SK-N-SH (cell line): ENCODE data around the gene KIAA0040. TPM values are rescaled to one million over a fixed set of nuclear protein-coding genes. Genes with fewer than 3 reads are reported as not detected.
A peak's percentile ranks its signal among the peaks of the same experiment; 100 is the strongest.

ENCODE experiments used
- CTCF ChIA-PET: fragments of 300-600, 350-600 bp; formaldehyde crosslinking; extraction: SDS; loops from one replicate; lab custom pipeline; 2021; lab: Yijun Ruan, JAX
- POLR2A ChIA-PET: fragments of 350-600 bp; sonication (Branson Sonifier 250); formaldehyde crosslinking; extraction: SDS; loops from one replicate; lab custom pipeline; 2020; ENCODE audit warnings: antibody characterized with exemption, inconsistent platforms; lab: Yijun Ruan, JAX
- DNase-seq: peaks from one replicate; pipeline ENCODE4 v3.0.0; 2012
- H2AFZ ChIP-seq: fragments of 200-600 bp; sonication (generic); 2 replicates; pipeline ENCODE4 v1.8.1; 2016; ENCODE audit warnings: antibody characterized with exemption, mild to moderate bottlenecking, low read depth
- H3F3A ChIP-seq: fragments of 200-600 bp; sonication (generic); replicated peaks from 2 replicates; pipeline ENCODE3; 2016; ENCODE audit warnings: antibody characterized with exemption, mild to moderate bottlenecking; ENCODE audit not compliant: insufficient read depth
- H3K27ac ChIP-seq, 2 experiments: fragments of 200-500 bp in 1 of 2; fragments of 200-600 bp in 1 of 2; sonication (Bioruptor generic) in 1 of 2; sonication (generic), shearing (Covaris generic) in 1 of 2; 2 replicates each; pipeline versions ENCODE4 v1.5.1 to v1.6.1; 2014 to 2016; ENCODE audit warnings: low read depth in 2 of 2, inconsistent platforms in 1 of 2, low read length in 1 of 2, mild to moderate bottlenecking in 1 of 2, mixed read lengths in 1 of 2
- H3K27me3 ChIP-seq: fragments of 200-600 bp; sonication (generic), shearing (Covaris generic); 2 replicates; pipeline ENCODE4 v1.6.1; 2016; ENCODE audit warnings: mixed run types; ENCODE audit not compliant: insufficient read depth
- H3K36me3 ChIP-seq, 2 experiments: fragments of 200-500 bp in 1 of 2; fragments of 200-600 bp in 1 of 2; sonication (Bioruptor generic) in 1 of 2; sonication (generic) in 1 of 2; replicated peaks in 1 of 2; 2 replicates each; pipeline versions ENCODE3 to v1.5.1; 2014 to 2016; ENCODE audit warnings: low read length in 1 of 2, mild to moderate bottlenecking in 1 of 2; ENCODE audit not compliant: insufficient read depth in 2 of 2, control insufficient read depth in 1 of 2
- H3K4me1 ChIP-seq, 2 experiments: fragments of 200-500 bp in 1 of 2; fragments of 200-600 bp in 1 of 2; sonication (Bioruptor generic) in 1 of 2; sonication (generic), shearing (Covaris generic) in 1 of 2; 2 replicates each; pipeline versions ENCODE4 v1.5.1 to v1.6.1; 2014 to 2016; ENCODE audit warnings: low read depth in 1 of 2, low read length in 1 of 2, mixed run types in 1 of 2; ENCODE audit not compliant: insufficient read depth in 2 of 2, control insufficient read depth in 1 of 2
- H3K4me2 ChIP-seq: fragments of 200-600 bp; sonication (generic), shearing (Covaris generic); 2 replicates; pipeline ENCODE4 v1.6.1; 2017; ENCODE audit warnings: mixed run types
- H3K4me3 ChIP-seq, 2 experiments: fragments of 200-500 bp in 1 of 2; fragments of 200-600 bp in 1 of 2; sonication (Bioruptor generic) in 1 of 2; sonication (generic), shearing (Covaris generic) in 1 of 2; 2 replicates each; pipeline versions ENCODE4 v1.5.1 to v1.8.1; 2014 to 2016; ENCODE audit warnings: low read depth in 2 of 2, inconsistent platforms in 1 of 2, low read length in 1 of 2, mild to moderate bottlenecking in 1 of 2, mixed read lengths in 1 of 2, moderate library complexity in 1 of 2
- H3K79me2 ChIP-seq: fragments of 200-600 bp; sonication (generic); 2 replicates; pipeline ENCODE4 v1.8.1; 2017; ENCODE audit warnings: mild to moderate bottlenecking; ENCODE audit not compliant: insufficient read depth
- H3K9ac ChIP-seq: fragments of 200-600 bp; sonication (generic); 2 replicates; pipeline ENCODE4 v1.6.1; 2017; ENCODE audit warnings: mixed run types
- H3K9me2 ChIP-seq: fragments of 200-600 bp; sonication (generic); 2 replicates; pipeline ENCODE4 v1.6.1; 2017; ENCODE audit warnings: mixed run types
- H3K9me3 ChIP-seq: fragments of 200-600 bp; sonication (generic); 2 replicates; pipeline ENCODE4 v1.6.1; 2017; ENCODE audit warnings: mixed run types, mild to moderate bottlenecking, moderate library complexity
- H4K20me1 ChIP-seq: fragments of 200-600 bp; sonication (generic); 2 replicates; pipeline ENCODE4 v1.6.1; 2017; ENCODE audit warnings: mild to moderate bottlenecking, mixed run types; ENCODE audit not compliant: insufficient read depth
- CHD2 ChIP-seq: fragments of 150-350 bp; IDR thresholded peaks from 2 replicates; pipeline ENCODE4 v1.6.1; 2018; ENCODE audit warnings: low read length; ENCODE audit not compliant: partially characterized antibody
- ELF1 ChIP-seq: IDR thresholded peaks from 2 replicates; pipeline ENCODE4 v1.4.0; 2012
- FOSL2 ChIP-seq: IDR thresholded peaks from 2 replicates; pipeline ENCODE4 v1.4.0; 2012; ENCODE audit warnings: low read depth, mild to moderate bottlenecking, moderate library complexity, borderline replicate concordance
- FOXM1 ChIP-seq: IDR thresholded peaks from 2 replicates; pipeline ENCODE4 v1.4.0; 2012; ENCODE audit warnings: low read depth, mild to moderate bottlenecking
- GABPA ChIP-seq: IDR thresholded peaks from 2 replicates; pipeline ENCODE4 v1.4.0; 2012; ENCODE audit warnings: low read depth, mild to moderate bottlenecking
- GATA2 ChIP-seq: sonication (generic); formaldehyde crosslinking; IDR thresholded peaks from 2 replicates; pipeline ENCODE4 v1.5.0; 2020; ENCODE audit warnings: mild to moderate bottlenecking, missing genetic modification reagents
- IRF3 ChIP-seq: fragments of 150-350 bp; IDR thresholded peaks from 2 replicates; pipeline ENCODE4 v1.6.1; 2016; ENCODE audit warnings: mild to moderate bottlenecking, low read depth, low read length
- RAD21 ChIP-seq: IDR thresholded peaks from 2 replicates; pipeline ENCODE4 v1.6.1; 2012; ENCODE audit warnings: mild to moderate bottlenecking, low read length
- SMC3 ChIP-seq: IDR thresholded peaks from 2 replicates; pipeline ENCODE4 v1.6.1; 2012; ENCODE audit warnings: low read depth, low read length, improper control_type of control experiment
- TAF1 ChIP-seq: IDR thresholded peaks from 2 replicates; pipeline ENCODE4 v1.6.1; 2012; ENCODE audit warnings: low read depth, mild to moderate bottlenecking, low read length, moderate library complexity, borderline replicate concordance
- TCF12 ChIP-seq: IDR thresholded peaks from 2 replicates; pipeline ENCODE4 v1.4.0; 2012
- USF1 ChIP-seq: IDR thresholded peaks from 2 replicates; pipeline ENCODE4 v1.4.0; 2012; ENCODE audit warnings: low read depth, borderline replicate concordance
- WGBS: methylation state at CpG from one replicate; pipeline ENCODE4 v1.1.6; 2017; ENCODE audit warnings: low lambda C conversion rate; 5-methylcytosine and 5-hydroxymethylcytosine counted together
- polyA plus RNA-seq, 3 experiments: library from polyadenylated mRNA; depleted of rRNA; stranded (reverse); fragments of >200 nt; gene quantifications; 2 replicates each; pipeline ENCODE4 v1.2.3, GENCODE V29; 2012
- TF ChIP-seq, protein P1 (sequence below): fragments of 200-600 bp; sonication (generic); IDR thresholded peaks from 2 replicates; pipeline ENCODE4 v1.6.1; 2017; ENCODE audit warnings: antibody characterized with exemption, mild to moderate bottlenecking, moderate library complexity

KIAA0040 gene
- polyA plus RNA-seq, 1 of the 3 experiments (the other 2 are of a cell fraction): 0.08 TPM

DNA sequence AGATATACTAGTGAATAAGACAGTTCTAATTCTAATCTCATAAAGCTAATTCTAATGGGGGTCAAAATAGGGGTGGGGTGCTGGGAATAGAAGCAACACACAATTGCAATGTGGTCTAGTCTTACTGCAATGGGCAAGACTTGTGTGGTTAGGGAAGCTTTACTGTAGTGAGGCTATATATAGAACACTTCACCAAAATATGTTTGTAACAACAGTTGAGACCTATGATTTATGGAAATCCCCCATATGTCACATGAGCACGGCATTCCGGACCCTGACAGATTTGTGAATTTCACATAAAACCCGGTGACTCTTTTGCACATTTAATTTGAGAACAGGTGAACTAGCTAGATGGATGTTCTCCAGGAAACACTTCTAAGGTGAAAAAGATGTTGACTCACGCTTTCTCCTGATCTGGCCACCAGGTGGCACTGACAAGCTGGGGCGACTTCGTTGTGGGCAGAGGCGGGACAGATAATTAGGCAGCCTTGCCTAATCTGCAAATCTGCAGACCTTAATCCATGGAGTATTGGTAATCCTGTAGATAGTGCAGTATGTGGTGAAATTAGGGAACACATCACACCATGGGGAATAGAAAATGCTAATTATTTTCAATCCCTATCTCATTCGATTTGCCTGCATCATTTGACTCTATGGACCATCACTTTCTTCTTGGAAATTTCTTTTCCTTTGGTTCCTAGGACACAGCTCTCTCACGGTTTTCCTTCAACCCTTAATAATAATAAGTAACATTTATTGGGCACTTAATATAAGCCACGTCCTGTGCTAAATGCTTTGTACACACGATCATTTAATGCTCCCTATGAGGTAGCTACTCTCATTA, 37.7 kb downstream of the KIAA0040 start:
- Histone ChIP-seq H3K4me1 (no peaks in the 10 kb centered on the region), H3K9me3 (no peaks in the 10 kb centered on the region), H3K36me3 (no peaks in the 10 kb centered on the region), H3K79me2 (no peaks in the 10 kb centered on the region), H3K27ac (no peak overlapping the region), H3K9me2 (no peaks in the 10 kb centered on the region), H3K4me3 (no peak overlapping the region; a peak in 1 of 4 replicates), H4K20me1 (no peaks in the 10 kb centered on the region), H3K27me3 (0 out of 2 replicates have a peak, but pooled peaks cover 10% of the 10 kb centered on the region), H2AFZ (no peak overlapping the region), H3K9ac (no peak overlapping the region), H3F3A (no peaks in the 10 kb centered on the region), H3K4me2 (no peak overlapping the region)
- CTCF ChIA-PET: interaction anchor here (0.6 to 9.1 kb wide), 66 partner anchors 9 to 1725 kb away, joined by 3 to 176 read pairs (median 4); partner anchors contain the start of genes KIAA0040 and TNR
- peak; percentile 62 for DNase-seq
- POLR2A ChIA-PET: no interaction called here
- WGBS: 12% methylated on average over 11 of the region's 11 CpGs
- no peak for TF ChIP-seq FOXM1
- peak; percentile 41 for TF ChIP-seq GATA2 (CRISPR knock-in tag)
- no peak for TF ChIP-seq USF1
- no peak for TF ChIP-seq ELF1
- peak; percentile 39 for TF ChIP-seq CHD2
- TF ChIP-seq RAD21: peak; percentile 87
- TF ChIP-seq GABPA: no peak
- TF ChIP-seq FOSL2: no peak
- no peak for TF ChIP-seq TAF1
- TF ChIP-seq, protein P1, sequence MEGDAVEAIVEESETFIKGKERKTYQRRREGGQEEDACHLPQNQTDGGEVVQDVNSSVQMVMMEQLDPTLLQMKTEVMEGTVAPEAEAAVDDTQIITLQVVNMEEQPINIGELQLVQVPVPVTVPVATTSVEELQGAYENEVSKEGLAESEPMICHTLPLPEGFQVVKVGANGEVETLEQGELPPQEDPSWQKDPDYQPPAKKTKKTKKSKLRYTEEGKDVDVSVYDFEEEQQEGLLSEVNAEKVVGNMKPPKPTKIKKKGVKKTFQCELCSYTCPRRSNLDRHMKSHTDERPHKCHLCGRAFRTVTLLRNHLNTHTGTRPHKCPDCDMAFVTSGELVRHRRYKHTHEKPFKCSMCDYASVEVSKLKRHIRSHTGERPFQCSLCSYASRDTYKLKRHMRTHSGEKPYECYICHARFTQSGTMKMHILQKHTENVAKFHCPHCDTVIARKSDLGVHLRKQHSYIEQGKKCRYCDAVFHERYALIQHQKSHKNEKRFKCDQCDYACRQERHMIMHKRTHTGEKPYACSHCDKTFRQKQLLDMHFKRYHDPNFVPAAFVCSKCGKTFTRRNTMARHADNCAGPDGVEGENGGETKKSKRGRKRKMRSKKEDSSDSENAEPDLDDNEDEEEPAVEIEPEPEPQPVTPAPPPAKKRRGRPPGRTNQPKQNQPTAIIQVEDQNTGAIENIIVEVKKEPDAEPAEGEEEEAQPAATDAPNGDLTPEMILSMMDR: peak; percentile 86
- TF ChIP-seq TCF12: no peak
- peak; percentile 85 for TF ChIP-seq SMC3
- no peak for TF ChIP-seq IRF3
